Fibroblast of villous mesenchyme (primary cell): ENCODE results near the gene WSCD2. TPM values are rescaled to one million over a fixed set of nuclear protein-coding genes. Genes with fewer than 3 reads are reported as not detected.

ENCODE experiments used
- DNase-seq: peaks from one replicate; pipeline ENCODE4 v3.0.0-alpha.2; 2010; ENCODE audit warnings: low read depth
- H3K4me3 ChIP-seq: 2 replicates; pipeline ENCODE4 v1.5.1; 2011; ENCODE audit warnings: low read depth, mild to moderate bottlenecking, low read length
- total RNA-seq: library from RNA; depleted of rRNA; stranded (reverse); fragments of >200 nt; gene quantifications from 2 replicates; pipeline ENCODE4 v1.2.3, GENCODE V29; 2012
- TF ChIP-seq, protein P1 (sequence below): IDR thresholded peaks from 2 replicates; pipeline ENCODE4 v1.5.1; 2012; ENCODE audit warnings: low read depth, mild to moderate bottlenecking, low read length; ENCODE audit not compliant: insufficient read depth

The WSCD2 gene
- total RNA-seq, 1 donor, result not detected

DNA sequence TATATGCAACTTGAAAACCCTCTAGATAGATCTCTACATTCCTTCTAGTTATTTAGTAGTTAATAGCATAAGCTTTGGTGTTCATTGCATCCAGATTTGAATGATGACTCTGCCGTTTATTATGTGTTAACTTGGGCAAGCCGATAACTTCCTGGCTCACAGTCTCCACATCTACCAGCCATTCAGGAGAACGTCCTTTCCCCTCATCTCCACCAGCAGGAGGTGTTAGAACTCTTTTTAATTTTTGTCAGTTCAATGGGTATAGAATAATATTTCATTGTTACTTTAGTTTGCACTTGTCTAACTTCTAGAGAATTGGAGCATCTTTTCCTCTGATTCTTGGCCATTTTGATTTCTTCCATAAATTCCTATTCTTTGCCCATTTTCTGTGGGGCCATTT lies 30.0 kb upstream of the WSCD2 start:
- no peak overlapping the region for H3K4me3 ChIP-seq
- TF ChIP-seq, protein P1, sequence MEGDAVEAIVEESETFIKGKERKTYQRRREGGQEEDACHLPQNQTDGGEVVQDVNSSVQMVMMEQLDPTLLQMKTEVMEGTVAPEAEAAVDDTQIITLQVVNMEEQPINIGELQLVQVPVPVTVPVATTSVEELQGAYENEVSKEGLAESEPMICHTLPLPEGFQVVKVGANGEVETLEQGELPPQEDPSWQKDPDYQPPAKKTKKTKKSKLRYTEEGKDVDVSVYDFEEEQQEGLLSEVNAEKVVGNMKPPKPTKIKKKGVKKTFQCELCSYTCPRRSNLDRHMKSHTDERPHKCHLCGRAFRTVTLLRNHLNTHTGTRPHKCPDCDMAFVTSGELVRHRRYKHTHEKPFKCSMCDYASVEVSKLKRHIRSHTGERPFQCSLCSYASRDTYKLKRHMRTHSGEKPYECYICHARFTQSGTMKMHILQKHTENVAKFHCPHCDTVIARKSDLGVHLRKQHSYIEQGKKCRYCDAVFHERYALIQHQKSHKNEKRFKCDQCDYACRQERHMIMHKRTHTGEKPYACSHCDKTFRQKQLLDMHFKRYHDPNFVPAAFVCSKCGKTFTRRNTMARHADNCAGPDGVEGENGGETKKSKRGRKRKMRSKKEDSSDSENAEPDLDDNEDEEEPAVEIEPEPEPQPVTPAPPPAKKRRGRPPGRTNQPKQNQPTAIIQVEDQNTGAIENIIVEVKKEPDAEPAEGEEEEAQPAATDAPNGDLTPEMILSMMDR, result no peak
- DNase-seq, result no peak

DNA sequence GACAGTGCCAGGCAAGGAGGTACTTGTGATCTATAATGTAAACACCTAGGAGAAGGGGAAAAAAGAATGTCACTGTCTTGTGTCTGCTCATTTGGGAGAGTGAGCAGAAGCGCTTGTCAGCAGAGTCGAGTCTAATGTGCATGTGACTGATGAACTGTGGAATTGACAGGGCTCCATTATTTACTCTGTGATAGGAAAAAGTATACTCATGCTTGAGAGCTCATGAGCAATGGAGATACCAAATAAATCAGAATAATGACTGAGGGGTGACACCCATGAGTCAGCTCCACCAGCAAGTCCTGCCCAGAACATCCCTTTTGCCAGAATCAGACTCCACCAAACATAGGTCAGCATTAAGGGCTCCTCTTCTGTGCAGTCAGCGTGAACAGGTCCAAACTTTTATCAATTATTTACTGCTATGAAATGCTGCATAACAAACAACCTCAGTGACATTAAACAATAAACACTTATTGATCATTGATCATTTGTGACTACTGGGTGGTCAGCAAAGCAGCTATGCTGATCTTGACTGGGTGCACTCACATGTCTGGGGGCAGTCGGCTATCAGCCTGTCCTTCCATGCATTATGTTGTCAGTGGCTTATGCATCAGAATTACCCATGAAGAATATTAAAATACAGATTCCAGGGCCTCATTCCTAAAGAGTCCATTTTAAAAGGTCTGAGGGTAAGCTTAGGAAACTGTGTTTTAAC lies 29.2 kb upstream of the WSCD2 start:
- H3K4me3 ChIP-seq, result no peak overlapping the region
- DNase-seq, result no peak
- TF ChIP-seq, protein P1, result no peak

GRCh38 chr12:108101605-108102175 lies 27.4 kb upstream of the WSCD2 start:
- H3K4me3 ChIP-seq, result no peak overlapping the region
- TF ChIP-seq, protein P1, result no peak
- DNase-seq, result no peak

DNA sequence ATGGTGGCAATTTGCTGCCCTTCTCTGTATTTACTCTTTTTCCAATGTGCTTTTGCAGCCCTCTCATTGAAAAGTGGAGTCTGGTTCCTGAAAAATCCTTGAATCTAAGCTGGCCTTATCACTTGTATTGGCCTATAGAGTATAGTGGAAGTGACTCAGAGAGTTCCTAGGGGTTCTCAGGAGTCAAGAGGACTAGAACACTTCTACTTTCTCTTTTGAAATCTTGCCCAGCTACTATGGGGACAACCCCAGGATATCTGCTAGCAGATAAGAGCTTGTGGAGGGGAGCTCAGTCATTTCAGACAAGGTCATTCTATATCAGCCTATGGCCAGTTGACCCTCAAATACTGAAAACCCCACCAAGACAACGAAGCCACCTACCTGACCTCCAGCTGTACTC lies 26.7 kb upstream of the WSCD2 start:
- no peak for DNase-seq
- H3K4me3 ChIP-seq, result no peak overlapping the region
- TF ChIP-seq, protein P1, result no peak

- no peak for DNase-seq
- TF ChIP-seq, protein P1, result no peak
These were observed 26.0 kb upstream of the WSCD2 start for GRCh38 chr12:108103087-108103486.

GRCh38 chr12:108103517-108103916 lies 25.6 kb upstream of the WSCD2 start:
- TF ChIP-seq, protein P1, result no peak
- no peak for DNase-seq
- H3K4me3 ChIP-seq, result no peak overlapping the region

More at GRCh38 chr12:108103087-108103486, 26.0 kb upstream of the WSCD2 start:
- no peak overlapping the region for H3K4me3 ChIP-seq
